ENCODE data around the gene TOMM22.

DNA sequence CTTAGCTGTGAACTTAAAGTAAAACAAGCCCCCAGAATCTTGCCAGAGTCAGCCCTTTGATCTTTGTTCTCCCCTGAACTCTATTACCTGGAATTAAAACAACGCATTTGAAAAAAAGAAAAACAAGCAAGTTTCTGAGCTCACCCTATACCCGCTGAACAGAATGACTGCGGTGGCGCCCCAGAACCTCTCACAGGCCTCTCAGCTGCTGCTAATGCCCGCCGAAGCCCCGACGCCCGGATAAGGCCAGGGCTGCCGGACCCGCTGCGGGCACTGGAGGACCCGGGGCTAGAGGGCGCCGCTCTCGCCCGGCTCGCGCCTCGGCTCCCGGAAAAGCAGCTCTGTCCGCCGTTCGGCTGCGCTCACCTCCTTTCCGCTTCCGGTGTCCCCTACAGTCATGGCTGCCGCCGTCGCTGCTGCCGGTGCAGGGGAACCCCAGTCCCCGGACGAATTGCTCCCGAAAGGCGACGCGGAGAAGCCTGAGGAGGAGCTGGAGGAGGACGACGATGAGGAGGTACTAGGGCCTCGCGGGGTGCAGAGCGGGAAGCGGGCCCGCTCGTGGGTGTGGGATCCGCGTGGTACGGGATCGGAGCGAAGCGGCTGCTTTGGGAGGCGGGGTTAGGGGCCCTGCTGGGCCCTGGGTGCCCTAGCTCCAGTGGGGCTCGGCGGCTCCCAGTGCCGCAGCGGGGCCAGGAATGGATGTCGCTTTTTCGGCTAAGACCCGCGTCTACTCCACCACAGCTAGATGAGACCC is at the start of gene TOMM22:
- TF ChIP-seq, protein P1, sequence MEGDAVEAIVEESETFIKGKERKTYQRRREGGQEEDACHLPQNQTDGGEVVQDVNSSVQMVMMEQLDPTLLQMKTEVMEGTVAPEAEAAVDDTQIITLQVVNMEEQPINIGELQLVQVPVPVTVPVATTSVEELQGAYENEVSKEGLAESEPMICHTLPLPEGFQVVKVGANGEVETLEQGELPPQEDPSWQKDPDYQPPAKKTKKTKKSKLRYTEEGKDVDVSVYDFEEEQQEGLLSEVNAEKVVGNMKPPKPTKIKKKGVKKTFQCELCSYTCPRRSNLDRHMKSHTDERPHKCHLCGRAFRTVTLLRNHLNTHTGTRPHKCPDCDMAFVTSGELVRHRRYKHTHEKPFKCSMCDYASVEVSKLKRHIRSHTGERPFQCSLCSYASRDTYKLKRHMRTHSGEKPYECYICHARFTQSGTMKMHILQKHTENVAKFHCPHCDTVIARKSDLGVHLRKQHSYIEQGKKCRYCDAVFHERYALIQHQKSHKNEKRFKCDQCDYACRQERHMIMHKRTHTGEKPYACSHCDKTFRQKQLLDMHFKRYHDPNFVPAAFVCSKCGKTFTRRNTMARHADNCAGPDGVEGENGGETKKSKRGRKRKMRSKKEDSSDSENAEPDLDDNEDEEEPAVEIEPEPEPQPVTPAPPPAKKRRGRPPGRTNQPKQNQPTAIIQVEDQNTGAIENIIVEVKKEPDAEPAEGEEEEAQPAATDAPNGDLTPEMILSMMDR (conservative IDR thresholded peaks at IDR 0.05; ENCODE audit: low read length): peak; percentile 72
- TF ChIP-seq EZH2phosphoT487 (IDR thresholded peaks at IDR 0.05; ENCODE audit: borderline replicate concordance): no peak

Measured in Loucy (cell line).